Breast epithelium (tissue), 3 donors: ENCODE results near the gene TFDP3.

Experiments used
- CTCF ChIP-seq, 3 donors: fragments of 450-650 bp; IDR thresholded peaks; one replicate each; pipeline ENCODE4 v1.5.1; 2016 to 2017; ENCODE audit warnings: antibody characterized with exemption in 3 of 3, mild to moderate bottlenecking in 3 of 3, moderate library complexity in 3 of 3
- POLR2A ChIP-seq: fragments of 450-650 bp; IDR thresholded peaks from one replicate; pipeline ENCODE4 v1.6.1; 2016; ENCODE audit warnings: antibody characterized with exemption, mild to moderate bottlenecking, moderate library complexity
- POLR2AphosphoS5 ChIP-seq, 3 donors: sonication (generic); formaldehyde crosslinking; IDR thresholded peaks; one replicate each; pipeline ENCODE4 v1.6.1; 2017; ENCODE audit warnings: antibody characterized with exemption in 3 of 3

DNA sequence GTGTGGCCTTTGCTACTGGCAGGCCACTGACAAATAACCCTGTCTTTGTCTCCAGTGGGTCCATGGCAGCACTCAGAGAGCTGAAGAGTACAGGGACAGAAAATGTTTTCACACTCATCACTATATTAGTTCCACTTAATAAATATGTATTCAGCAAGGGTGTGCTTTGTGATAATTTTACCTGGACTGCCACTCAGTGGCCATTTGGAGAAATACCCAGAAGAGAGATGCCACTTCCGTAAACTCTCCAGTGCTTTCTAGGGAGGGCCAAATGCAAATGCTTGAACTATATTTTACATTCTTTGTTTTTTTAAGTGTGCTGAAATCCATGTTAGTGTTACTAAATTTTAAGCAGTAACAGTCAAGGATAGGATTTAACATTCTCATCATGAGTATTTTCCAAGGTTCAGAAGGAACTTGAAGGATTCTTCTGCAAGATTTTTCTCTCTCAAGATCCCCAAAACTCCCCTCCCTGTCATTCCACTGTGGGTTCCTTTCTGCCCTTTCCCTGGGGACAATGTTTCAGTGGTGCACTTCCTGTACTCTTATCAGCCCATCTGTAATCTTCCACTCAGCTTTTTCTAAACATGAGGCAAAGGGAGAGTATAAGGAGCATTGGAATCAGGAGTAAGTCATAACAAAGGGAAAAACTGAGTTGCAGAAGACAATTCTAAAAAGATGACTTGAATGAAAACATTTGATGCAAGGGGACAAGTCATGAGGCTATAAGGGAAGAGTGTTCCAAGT, 46.0 kb downstream of the TFDP3 start:
- TF ChIP-seq POLR2A (no peak), CTCF (IDR thresholded peaks at IDR 0.05) (peak in 2 of 3 donors; percentile 20 to 25), POLR2AphosphoS5 (IDR thresholded peaks at IDR 0.05) (no peak)
